Muscle layer of colon (tissue), 2 donors: ENCODE measurements around the gene DIO3.

Experiments
- H3K27ac ChIP-seq: one replicate; pipeline ENCODE4 v1.7.0; 2013; ENCODE audit warnings: low read depth, mild to moderate bottlenecking, low read length, moderate library complexity
- H3K27me3 ChIP-seq, 2 donors: one replicate each; pipeline ENCODE4 v1.7.0; 2013; ENCODE audit warnings: low read length in 2 of 2, mild to moderate bottlenecking in 2 of 2; ENCODE audit not compliant: insufficient read depth in 2 of 2, control insufficient read depth in 1 of 2
- H3K36me3 ChIP-seq: one replicate; pipeline ENCODE4 v1.7.0; 2013; ENCODE audit warnings: mild to moderate bottlenecking, low read length; ENCODE audit not compliant: insufficient read depth
- H3K4me1 ChIP-seq: one replicate; pipeline ENCODE4 v1.7.0; 2013; ENCODE audit warnings: mild to moderate bottlenecking, low read length; ENCODE audit not compliant: insufficient read depth
- H3K4me3 ChIP-seq, 2 donors: one replicate each; pipeline ENCODE4 v1.7.0; 2013; ENCODE audit warnings: low read length in 2 of 2, low read depth in 1 of 2, mild to moderate bottlenecking in 1 of 2, moderate library complexity in 1 of 2
- H3K9ac ChIP-seq: one replicate; pipeline ENCODE4 v1.7.0; 2013; ENCODE audit warnings: low read length
- H3K9me3 ChIP-seq: one replicate; pipeline ENCODE4 v1.7.0; 2013; ENCODE audit warnings: mild to moderate bottlenecking, low read length
- donor health status: abdominal sarcoma.
- donor health status: Adenocarcinoma of cecum.

DIO3 gene

DNA sequence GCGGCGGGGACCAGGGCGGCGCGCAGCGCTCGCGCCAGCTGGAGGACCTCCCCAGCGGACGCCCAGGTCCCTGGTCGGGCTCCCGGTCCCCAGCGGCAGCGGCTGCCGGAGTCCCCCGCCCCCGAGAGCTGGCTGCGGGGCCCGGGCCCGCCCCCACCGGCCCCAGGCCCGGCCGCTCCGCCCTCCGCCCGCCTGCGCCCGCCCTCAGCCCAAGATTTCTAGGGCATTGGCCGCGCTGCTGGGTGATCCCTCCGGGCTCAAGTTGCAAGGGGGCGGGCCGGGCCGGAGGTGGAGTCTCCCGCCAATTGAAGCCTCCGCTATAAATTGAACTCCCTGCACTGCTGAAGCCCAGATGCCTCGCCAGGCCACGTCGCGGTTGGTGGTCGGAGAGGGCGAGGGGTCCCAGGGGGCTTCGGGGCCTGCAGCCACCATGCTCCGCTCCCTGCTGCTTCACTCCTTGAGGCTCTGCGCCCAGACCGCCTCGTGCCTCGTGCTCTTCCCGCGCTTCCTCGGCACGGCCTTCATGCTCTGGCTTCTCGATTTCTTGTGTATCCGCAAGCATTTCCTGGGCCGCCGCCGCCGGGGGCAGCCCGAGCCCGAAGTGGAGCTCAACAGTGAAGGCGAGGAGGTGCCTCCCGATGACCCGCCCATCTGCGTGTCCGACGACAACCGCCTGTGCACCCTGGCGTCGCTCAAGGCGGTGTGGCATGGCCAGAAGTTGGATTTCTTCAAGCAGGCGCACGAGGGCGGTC is at the start of gene DIO3:
TSS of gene DIO3 (plus strand) at position 351 of the 752 bp plus-strand sequence.
- Histone ChIP-seq H3K4me3 (no peak within 1 kb of the TSS), H3K9ac (no peak within 1 kb of the TSS), H3K36me3 (no peaks in the 10 kb centered on the region), H3K4me1 (no peaks in the 10 kb centered on the region), H3K27me3 (peaks cover 36 to 66% of the 10 kb centered on the region in 2 donors), H3K27ac (no peak within 1 kb of the TSS), H3K9me3 (peaks cover 10% of the 10 kb centered on the region)

DNA sequence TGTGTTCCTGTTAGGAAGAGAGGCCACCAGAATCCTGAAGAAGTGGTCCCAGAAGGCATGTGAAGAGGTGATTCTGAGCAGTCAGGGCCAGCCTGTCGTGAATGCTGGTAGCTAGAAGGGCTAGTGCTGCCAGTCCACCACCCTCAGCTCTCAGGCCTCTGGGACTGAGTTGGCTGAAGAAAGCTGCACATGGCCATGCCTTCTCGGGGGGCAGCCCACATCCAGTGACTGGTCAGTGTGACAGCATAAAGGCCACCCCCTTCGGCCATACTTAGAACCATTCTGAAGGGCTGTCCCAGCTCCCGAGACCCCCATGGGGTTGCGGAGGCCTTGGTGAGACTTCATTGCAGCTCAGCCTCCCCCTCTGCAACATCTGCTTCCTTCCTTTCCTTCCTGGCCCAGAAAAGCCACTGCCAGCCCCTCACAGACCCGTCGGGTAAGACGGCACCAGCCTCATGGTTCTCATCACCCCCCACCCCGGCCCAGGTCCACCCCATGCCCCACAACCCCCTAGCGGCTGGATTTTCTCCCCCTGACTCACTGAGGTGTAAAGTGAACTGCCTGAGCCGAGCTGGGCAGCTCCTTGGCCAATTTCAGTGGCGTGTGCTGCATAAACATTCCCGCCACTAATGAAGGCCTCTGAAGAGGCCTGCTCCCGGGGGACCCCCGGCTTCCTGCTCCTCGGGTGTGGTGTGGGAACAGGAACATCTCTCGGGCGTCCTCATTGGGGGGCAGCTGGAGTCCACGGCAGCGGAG is 49.5 kb upstream of the DIO3 start:
- no peak overlapping the region for H3K9ac ChIP-seq
- H3K36me3 ChIP-seq = no peaks in the 10 kb centered on the region
- no peak overlapping the region for H3K4me3 ChIP-seq
- no peak overlapping the region for H3K27ac ChIP-seq
- no peaks in the 10 kb centered on the region for H3K27me3 ChIP-seq
- no peaks in the 10 kb centered on the region for H3K9me3 ChIP-seq
- no peaks in the 10 kb centered on the region for H3K4me1 ChIP-seq

- no peak overlapping the region for H3K4me3 ChIP-seq
- H3K9me3 ChIP-seq = no peaks in the 10 kb centered on the region
- no peaks in the 10 kb centered on the region for H3K27me3 ChIP-seq
- no peaks in the 10 kb centered on the region for H3K36me3 ChIP-seq
- H3K4me1 ChIP-seq = no peaks in the 10 kb centered on the region
- no peak overlapping the region for H3K9ac ChIP-seq
- H3K27ac ChIP-seq = no peak overlapping the region
These were observed 49.0 kb upstream of the DIO3 start for GRCh38 chr14:101512376-101512695.

DNA sequence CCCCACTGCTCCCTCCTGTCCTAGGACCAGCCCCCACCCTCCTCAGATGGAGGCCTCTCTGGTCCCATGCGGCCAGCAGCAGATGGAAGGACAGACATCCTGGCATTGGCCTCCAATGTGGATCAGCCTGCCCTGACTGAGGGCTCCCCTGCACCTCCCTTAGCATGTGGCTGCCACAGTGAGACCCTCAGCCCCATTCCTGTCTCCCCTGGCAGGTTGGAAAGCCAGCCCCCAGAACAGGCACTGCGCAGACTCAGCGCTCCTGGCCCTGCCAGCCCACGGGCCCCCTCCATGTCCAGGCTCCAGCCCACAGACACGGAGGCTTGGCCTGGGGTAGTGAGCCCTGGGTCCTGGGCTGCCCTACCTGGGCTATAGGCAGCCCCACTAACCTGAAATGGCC is 47.2 kb upstream of the DIO3 start:
- Histone ChIP-seq H3K4me3 (no peak overlapping the region), H3K27ac (no peak overlapping the region), H3K36me3 (no peaks in the 10 kb centered on the region), H3K9me3 (no peaks in the 10 kb centered on the region), H3K9ac (no peak overlapping the region), H3K4me1 (no peaks in the 10 kb centered on the region), H3K27me3 (no peaks in the 10 kb centered on the region)

DNA sequence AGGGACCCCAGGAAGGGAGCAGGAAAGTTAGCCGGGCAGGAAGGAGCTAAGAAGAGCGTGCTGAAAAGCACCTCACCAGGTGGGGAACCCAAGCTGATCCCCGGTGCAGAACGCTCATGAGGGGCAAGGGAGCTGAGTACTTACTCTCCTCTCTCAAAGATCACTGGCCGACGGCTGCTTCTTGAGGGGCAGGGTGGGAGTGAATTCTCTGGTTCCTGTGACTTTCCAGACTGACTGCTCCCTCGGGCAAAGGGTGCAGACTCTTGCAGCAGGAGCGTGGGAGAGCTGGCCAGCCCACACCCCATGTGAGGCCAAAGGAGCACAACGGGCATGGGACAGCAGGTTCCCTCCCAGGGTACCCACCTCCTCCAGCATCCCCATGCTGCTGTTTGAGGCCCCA is 44.9 kb upstream of the DIO3 start:
- no peaks in the 10 kb centered on the region for H3K4me1 ChIP-seq
- no peak overlapping the region for H3K27ac ChIP-seq
- H3K9ac ChIP-seq = no peak overlapping the region
- H3K27me3 ChIP-seq = no peaks in the 10 kb centered on the region
- no peaks in the 10 kb centered on the region for H3K36me3 ChIP-seq
- no peak overlapping the region for H3K4me3 ChIP-seq
- H3K9me3 ChIP-seq = no peaks in the 10 kb centered on the region

DNA sequence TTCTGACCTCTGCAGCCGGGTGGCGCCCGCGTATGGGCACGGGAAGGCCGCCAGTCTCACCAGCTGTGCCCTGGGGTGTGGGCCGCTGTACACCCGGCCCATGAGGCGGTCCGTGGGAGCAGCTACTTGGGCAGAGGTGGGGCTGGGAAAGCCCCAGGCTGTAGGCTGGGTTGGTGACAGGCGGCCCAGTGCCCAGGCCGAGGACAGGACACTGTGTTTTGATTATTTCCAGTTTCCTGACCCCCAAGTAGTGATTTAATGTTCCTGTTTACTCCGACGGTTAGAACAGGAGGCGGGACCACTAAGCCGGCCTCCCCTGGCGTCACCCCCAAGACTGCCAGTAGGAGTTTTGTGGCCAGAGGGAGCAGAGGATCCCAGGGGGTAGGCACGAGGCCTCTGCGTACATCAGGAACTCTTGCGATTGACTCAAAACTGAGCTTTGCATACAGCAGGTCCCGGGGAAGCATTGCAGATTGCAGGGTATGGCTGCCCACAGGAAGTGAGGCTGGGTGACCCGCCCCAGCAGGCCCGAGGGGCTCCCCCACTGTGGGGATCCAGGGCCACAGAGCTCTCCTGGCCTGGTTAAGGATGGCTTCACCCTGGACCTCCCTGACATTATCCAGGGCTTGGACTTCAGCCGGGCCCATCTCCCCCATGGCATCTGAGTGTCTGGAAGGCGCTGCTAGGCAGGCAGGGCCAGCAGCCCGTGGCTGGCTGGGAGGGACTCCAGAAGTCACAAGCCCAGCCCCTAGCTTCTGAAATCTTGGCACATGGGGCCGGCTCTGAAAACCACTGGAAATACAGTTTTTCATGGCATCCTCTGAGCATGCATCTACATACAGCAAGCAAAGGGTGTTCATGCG is 42.5 kb upstream of the DIO3 start:
- no peak overlapping the region for H3K27ac ChIP-seq

DNA sequence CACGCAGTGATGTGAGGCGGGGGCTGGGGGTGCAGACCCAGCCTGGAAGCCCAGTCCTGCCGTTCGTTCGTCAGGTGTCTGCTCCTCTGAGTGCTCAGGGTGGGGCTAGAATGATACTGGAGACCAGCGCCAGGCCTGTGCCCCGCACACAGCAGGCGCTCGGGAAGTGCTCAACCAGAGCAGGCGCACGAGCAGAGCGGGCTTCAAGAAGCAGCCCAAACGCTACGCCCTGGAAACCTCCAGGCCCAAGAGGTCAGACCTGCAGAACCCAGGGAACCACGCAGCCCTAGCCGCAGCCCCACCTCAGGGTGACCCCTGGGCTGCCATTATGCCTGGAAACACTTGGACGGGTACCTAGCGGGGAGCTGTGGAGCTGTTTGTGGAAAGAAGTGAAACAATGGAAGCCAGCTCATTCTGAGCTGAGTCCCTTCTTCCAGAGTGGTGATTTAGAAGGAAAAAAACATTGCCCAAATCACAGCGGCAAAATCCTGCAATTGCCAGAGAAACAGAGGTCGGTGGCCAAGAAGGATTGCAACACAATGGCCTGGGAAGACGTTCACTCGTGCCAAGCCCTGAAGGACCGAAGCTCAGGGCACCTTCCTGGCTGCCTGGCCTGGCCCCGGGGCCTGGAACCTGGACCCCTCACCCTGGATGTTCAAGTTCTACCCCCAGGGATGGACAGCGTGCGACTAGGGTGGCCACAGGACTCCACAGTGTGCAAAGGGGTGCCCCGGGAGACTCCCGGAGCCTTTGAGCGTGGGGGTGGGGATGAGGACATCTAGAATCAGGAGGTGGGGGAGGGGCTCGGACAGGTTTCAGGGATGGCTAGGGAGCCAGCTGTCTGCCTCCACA is 40.4 kb upstream of the DIO3 start:
- Histone ChIP-seq H3K9ac (no peak overlapping the region), H3K4me3 (no peak overlapping the region), H3K27ac (no peak overlapping the region), H3K9me3 (no peaks in the 10 kb centered on the region), H3K27me3 (no peaks in the 10 kb centered on the region), H3K36me3 (no peaks in the 10 kb centered on the region), H3K4me1 (no peaks in the 10 kb centered on the region)

More for the DNA sequence above, 42.5 kb upstream of the DIO3 start:
- no peak overlapping the region for H3K9ac ChIP-seq
- no peaks in the 10 kb centered on the region for H3K27me3 ChIP-seq
- H3K9me3 ChIP-seq = no peaks in the 10 kb centered on the region
- no peaks in the 10 kb centered on the region for H3K36me3 ChIP-seq
- H3K4me1 ChIP-seq = no peaks in the 10 kb centered on the region
- no peak overlapping the region for H3K4me3 ChIP-seq

DNA sequence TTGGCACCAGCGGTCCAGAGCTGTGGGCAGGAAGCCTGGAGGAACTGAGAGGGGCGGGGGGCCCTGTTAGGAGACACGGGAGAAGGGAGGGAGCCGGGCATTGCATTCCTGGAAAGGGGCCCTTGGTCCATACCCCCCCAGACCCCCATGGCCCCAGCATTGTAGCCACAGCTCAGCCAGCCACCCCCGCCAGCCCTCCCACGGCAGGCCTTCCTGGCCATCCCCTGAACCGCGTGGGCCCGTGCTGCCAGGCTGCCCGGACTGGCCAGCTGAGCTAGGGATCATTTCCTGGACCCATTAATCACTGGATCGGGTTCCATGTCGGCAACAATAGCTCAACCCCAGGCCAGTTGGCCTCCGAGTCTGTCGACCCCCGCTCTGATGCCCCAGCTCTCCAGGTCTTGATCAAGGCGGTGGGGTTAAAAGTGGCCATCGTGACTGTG is 39.8 kb upstream of the DIO3 start:
- no peak overlapping the region for H3K9ac ChIP-seq
- H3K27ac ChIP-seq = no peak overlapping the region
- H3K27me3 ChIP-seq = no peaks in the 10 kb centered on the region
- H3K4me3 ChIP-seq = no peak overlapping the region
- H3K9me3 ChIP-seq = no peaks in the 10 kb centered on the region
- H3K36me3 ChIP-seq = no peaks in the 10 kb centered on the region
- no peaks in the 10 kb centered on the region for H3K4me1 ChIP-seq

GRCh38 chr14:101521978-101522377 is 39.3 kb upstream of the DIO3 start:
- no peaks in the 10 kb centered on the region for H3K36me3 ChIP-seq
- H3K4me3 ChIP-seq = no peak overlapping the region
- H3K27me3 ChIP-seq = no peaks in the 10 kb centered on the region
- H3K4me1 ChIP-seq = no peaks in the 10 kb centered on the region
- no peaks in the 10 kb centered on the region for H3K9me3 ChIP-seq
- H3K27ac ChIP-seq = no peak overlapping the region
- H3K9ac ChIP-seq = no peak overlapping the region

GRCh38 chr14:101525640-101526527 is 35.4 kb upstream of the DIO3 start:
- H3K4me3 ChIP-seq = no peak overlapping the region
- H3K27ac ChIP-seq = no peak overlapping the region
- H3K9me3 ChIP-seq = no peaks in the 10 kb centered on the region
- no peak overlapping the region for H3K9ac ChIP-seq
- H3K27me3 ChIP-seq = no peaks in the 10 kb centered on the region
- H3K36me3 ChIP-seq = no peaks in the 10 kb centered on the region
- H3K4me1 ChIP-seq = no peaks in the 10 kb centered on the region
